ENCODE data around the gene RETSAT.

Gene RETSAT

GRCh38 chr2:85302121-85302520 is 52.2 kb downstream of the RETSAT start:
- DNase-seq = no peak
